Adrenal gland (tissue), 5 donors: Measurements from ENCODE around the gene PIK3CB.

Experiments used
- POLR2A ChIP-seq, 2 donors: fragments of 450-650 bp; IDR thresholded peaks; one replicate each; pipeline ENCODE4 v1.6.1; 2017; ENCODE audit warnings: antibody characterized with exemption in 2 of 2, mild to moderate bottlenecking in 2 of 2, moderate library complexity in 1 of 2
- TF ChIP-seq, protein P1 (sequence below), 6 experiments: fragments of 450-650 bp in 4 of 6; fragments of 200-600 bp in 2 of 6; sonication (generic) in 1 of 6; IDR thresholded peaks; 1 replicate in 5 of 6; 2 replicates in 1 of 6; pipeline versions ENCODE4 v1.5.1 to v1.8.0; 2016 to 2021; ENCODE audit warnings: antibody characterized with exemption in 6 of 6, mild to moderate bottlenecking in 2 of 6, moderate library complexity in 1 of 6
- donor health status: DM: no; HTN: no; CAD: no.

GRCh38 chr3:138861798-138862197 is 27.1 kb upstream of the PIK3CB start:
- TF ChIP-seq, protein P1, sequence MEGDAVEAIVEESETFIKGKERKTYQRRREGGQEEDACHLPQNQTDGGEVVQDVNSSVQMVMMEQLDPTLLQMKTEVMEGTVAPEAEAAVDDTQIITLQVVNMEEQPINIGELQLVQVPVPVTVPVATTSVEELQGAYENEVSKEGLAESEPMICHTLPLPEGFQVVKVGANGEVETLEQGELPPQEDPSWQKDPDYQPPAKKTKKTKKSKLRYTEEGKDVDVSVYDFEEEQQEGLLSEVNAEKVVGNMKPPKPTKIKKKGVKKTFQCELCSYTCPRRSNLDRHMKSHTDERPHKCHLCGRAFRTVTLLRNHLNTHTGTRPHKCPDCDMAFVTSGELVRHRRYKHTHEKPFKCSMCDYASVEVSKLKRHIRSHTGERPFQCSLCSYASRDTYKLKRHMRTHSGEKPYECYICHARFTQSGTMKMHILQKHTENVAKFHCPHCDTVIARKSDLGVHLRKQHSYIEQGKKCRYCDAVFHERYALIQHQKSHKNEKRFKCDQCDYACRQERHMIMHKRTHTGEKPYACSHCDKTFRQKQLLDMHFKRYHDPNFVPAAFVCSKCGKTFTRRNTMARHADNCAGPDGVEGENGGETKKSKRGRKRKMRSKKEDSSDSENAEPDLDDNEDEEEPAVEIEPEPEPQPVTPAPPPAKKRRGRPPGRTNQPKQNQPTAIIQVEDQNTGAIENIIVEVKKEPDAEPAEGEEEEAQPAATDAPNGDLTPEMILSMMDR (IDR thresholded peaks at IDR 0.05) = no peak
- TF ChIP-seq POLR2A (IDR thresholded peaks at IDR 0.05) = no peak
